ENCODE measurements around the gene PHF2. TPM values are rescaled to one million over a fixed set of nuclear protein-coding genes. Genes with fewer than 3 reads are reported as not detected.

Gene PHF2
- total RNA-seq, 1 donor from 2014 or later, result 22.9 TPM

- DNase-seq, result no peak
- no peak for TF ChIP-seq CTCF (IDR thresholded peaks at IDR 0.05; ENCODE audit: partially characterized antibody, unreplicated experiment)
- Mint-ChIP-seq H3K36me3 (ENCODE audit: unreplicated experiment) (no peaks in the 10 kb centered on the region), H3K27ac (ENCODE audit: unreplicated experiment) (no peak overlapping the region), H3K4me3 (ENCODE audit: unreplicated experiment) (no peak overlapping the region), H3K27me3 (ENCODE audit: unreplicated experiment) (no peaks in the 10 kb centered on the region), H3K4me1 (ENCODE audit: low read depth, unreplicated experiment) (peaks cover 3% of the 10 kb centered on the region), H3K9me3 (ENCODE audit: unreplicated experiment) (peaks cover 2% of the 10 kb centered on the region)
Measured at GRCh38 chr9:93546356-93546755, 30.0 kb upstream of the PHF2 start.

DNA sequence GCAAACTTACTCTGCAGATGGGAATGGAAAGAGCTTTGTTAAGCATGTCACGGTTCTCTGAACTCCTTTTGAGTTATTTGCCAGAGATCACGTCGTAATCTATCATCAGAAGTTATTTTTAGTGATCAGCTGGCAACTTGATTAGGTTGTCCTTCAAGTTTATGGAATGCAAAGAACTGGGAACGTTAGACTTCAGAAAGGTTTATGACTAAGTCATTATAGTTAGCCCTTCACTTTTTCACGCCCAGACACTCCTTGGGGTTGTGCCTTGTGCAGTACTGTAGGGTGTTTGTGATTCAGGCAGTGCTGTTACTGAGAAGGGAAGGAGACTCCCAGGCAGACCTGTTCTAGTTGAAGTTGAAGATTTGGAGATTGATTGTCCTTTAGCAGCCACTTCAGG, 26.8 kb upstream of the PHF2 start:
- no peak for TF ChIP-seq CTCF (IDR thresholded peaks at IDR 0.05; ENCODE audit: partially characterized antibody, unreplicated experiment)
- DNase-seq, result no peak
- Mint-ChIP-seq H3K9me3 (ENCODE audit: unreplicated experiment) (peaks cover 2% of the 10 kb centered on the region), H3K4me3 (ENCODE audit: unreplicated experiment) (no peak overlapping the region), H3K4me1 (ENCODE audit: low read depth, unreplicated experiment) (peaks cover 3% of the 10 kb centered on the region), H3K27me3 (ENCODE audit: unreplicated experiment) (no peaks in the 10 kb centered on the region), H3K27ac (ENCODE audit: unreplicated experiment) (no peak overlapping the region), H3K36me3 (ENCODE audit: unreplicated experiment) (no peaks in the 10 kb centered on the region)

- Mint-ChIP-seq H3K27ac (ENCODE audit: unreplicated experiment) (no peak overlapping the region), H3K4me1 (ENCODE audit: low read depth, unreplicated experiment) (peaks cover 10% of the 10 kb centered on the region), H3K27me3 (ENCODE audit: unreplicated experiment) (no peaks in the 10 kb centered on the region), H3K36me3 (ENCODE audit: unreplicated experiment) (no peaks in the 10 kb centered on the region), H3K9me3 (ENCODE audit: unreplicated experiment) (no peaks in the 10 kb centered on the region), H3K4me3 (ENCODE audit: unreplicated experiment) (no peak overlapping the region)
- TF ChIP-seq CTCF (IDR thresholded peaks at IDR 0.05; ENCODE audit: partially characterized antibody, unreplicated experiment), result no peak
- no peak for DNase-seq
Measured at GRCh38 chr9:93552923-93553322, 23.5 kb upstream of the PHF2 start.

DNA sequence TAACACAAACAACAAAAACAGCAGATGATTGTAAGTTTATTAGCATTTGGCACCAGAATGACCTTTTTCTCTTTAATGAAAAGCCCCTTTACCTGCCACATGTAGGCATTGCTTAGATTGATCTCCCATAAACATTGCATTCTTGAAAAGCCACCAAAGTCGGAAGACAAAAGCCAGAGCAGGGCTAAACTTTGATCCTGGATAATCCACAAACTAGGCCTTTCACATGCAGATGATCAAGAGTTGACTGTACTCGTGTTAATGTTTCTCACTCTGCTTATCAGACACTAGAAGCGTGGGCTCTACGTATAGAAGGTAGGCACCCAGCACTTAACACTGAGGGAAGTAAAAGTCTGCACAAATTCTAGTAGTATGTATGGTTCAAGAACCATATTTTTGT, 21.0 kb upstream of the PHF2 start:
- no peak for TF ChIP-seq CTCF (IDR thresholded peaks at IDR 0.05; ENCODE audit: partially characterized antibody, unreplicated experiment)
- Mint-ChIP-seq H3K27me3 (ENCODE audit: unreplicated experiment) (peaks cover 1% of the 10 kb centered on the region), H3K9me3 (ENCODE audit: unreplicated experiment) (no peaks in the 10 kb centered on the region), H3K36me3 (ENCODE audit: unreplicated experiment) (no peaks in the 10 kb centered on the region), H3K4me3 (ENCODE audit: unreplicated experiment) (no peak overlapping the region), H3K27ac (ENCODE audit: unreplicated experiment) (no peak overlapping the region), H3K4me1 (ENCODE audit: low read depth, unreplicated experiment) (peaks cover 14% of the 10 kb centered on the region)
- DNase-seq, result no peak

- Mint-ChIP-seq H3K9me3 (ENCODE audit: unreplicated experiment) (no peaks in the 10 kb centered on the region), H3K4me3 (ENCODE audit: unreplicated experiment) (no peak overlapping the region), H3K4me1 (ENCODE audit: low read depth, unreplicated experiment) (peaks cover 14% of the 10 kb centered on the region), H3K27me3 (ENCODE audit: unreplicated experiment) (peaks cover 1% of the 10 kb centered on the region), H3K27ac (ENCODE audit: unreplicated experiment) (no peak overlapping the region), H3K36me3 (ENCODE audit: unreplicated experiment) (no peaks in the 10 kb centered on the region)
- DNase-seq, result no peak
- TF ChIP-seq CTCF (IDR thresholded peaks at IDR 0.05; ENCODE audit: partially characterized antibody, unreplicated experiment), result no peak
Measured at GRCh38 chr9:93557366-93558137, 18.8 kb upstream of the PHF2 start.
